ENCODE results near the gene TCL1A.

- TF ChIP-seq MAX (IDR thresholded peaks at IDR 0.05) (no peak), CTCF (IDR thresholded peaks at IDR 0.05 in 2 of 3, conservative IDR thresholded peaks at IDR 0.05 in 1 of 3; ENCODE audit: borderline replicate concordance in 1 of 3, insufficient read depth in 1 of 3, low read depth in 2 of 3, low read length in 2 of 3) (no peak)
Observed at GRCh38 chr14:95697764-95698163, 16.2 kb downstream of the TCL1A start.

Data from HCT116 (cell line).